Fibroblast of lung (primary cell): ENCODE results near the gene MDN1.

Experiments used
- EZH2 ChIP-seq: IDR thresholded peaks from 2 replicates; pipeline ENCODE4 v1.5.1; 2012; ENCODE audit warnings: low read length, control low read depth, mild to moderate bottlenecking; ENCODE audit errors: missing control alignments
- TF ChIP-seq, protein P1 (sequence below), 2 donors: IDR thresholded peaks in 1 of 2; conservative IDR thresholded peaks in 1 of 2; 1 replicate in 1 of 2; 2 replicates in 1 of 2; pipeline ENCODE4 v1.5.1; 2011 to 2012; ENCODE audit warnings: low read length in 2 of 2, control low read depth in 1 of 2, inconsistent platforms in 1 of 2, low read depth in 1 of 2, mild to moderate bottlenecking in 1 of 2

GRCh38 chr6:89711801-89712200 is 107.8 kb downstream of the MDN1 start:
- TF ChIP-seq EZH2 = no peak
- TF ChIP-seq, protein P1, sequence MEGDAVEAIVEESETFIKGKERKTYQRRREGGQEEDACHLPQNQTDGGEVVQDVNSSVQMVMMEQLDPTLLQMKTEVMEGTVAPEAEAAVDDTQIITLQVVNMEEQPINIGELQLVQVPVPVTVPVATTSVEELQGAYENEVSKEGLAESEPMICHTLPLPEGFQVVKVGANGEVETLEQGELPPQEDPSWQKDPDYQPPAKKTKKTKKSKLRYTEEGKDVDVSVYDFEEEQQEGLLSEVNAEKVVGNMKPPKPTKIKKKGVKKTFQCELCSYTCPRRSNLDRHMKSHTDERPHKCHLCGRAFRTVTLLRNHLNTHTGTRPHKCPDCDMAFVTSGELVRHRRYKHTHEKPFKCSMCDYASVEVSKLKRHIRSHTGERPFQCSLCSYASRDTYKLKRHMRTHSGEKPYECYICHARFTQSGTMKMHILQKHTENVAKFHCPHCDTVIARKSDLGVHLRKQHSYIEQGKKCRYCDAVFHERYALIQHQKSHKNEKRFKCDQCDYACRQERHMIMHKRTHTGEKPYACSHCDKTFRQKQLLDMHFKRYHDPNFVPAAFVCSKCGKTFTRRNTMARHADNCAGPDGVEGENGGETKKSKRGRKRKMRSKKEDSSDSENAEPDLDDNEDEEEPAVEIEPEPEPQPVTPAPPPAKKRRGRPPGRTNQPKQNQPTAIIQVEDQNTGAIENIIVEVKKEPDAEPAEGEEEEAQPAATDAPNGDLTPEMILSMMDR (conservative IDR thresholded peaks at IDR 0.05 in 1 of 2, IDR thresholded peaks at IDR 0.05 in 1 of 2; ENCODE audit: low read depth in 1 of 2, low read length in 2 of 2) = no peak
